Activated CD4-positive, CD25-positive, alpha-beta regulatory T cell treated with anti-CD3 and anti-CD28 coated beads, Interleukin-2, amount 50 U/mL, for 24 hours (primary cell): ENCODE data around the gene CLEC11A.
"Not testable (repeated sequence)": the region's sequence is repeated elsewhere in the genome, so short reads cannot be mapped to it uniquely, and the experiment has no call there.

ENCODE experiments used
- ATAC-seq, 2 donors: fragments of 150-1000 bp; cut with Tn5 transposase; one replicate each; pipeline ENCODE4 v1.10.0; 2021; ENCODE audit warnings: mild to moderate bottlenecking in 1 of 2, moderate library complexity in 1 of 2

CLEC11A gene

DNA sequence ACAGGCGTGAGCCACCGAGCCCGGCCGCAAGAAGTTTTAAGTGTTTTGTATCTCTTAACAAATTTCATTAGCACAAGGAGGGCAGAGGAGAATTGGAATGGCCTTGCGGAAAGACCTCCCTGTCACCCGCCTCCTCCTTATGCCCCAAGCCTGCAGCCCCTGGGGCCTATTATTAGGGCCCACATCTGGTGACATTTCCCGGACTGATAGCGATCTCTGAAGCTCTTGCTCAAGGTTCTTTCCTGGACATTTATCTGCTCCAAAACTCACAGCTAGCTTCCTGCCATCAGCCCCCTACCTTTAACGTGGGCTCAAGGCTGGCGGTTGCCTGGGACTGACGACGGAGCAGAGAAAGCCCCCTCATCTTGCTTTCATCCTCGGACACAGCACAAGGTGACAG lies 40.4 kb downstream of the CLEC11A start:
- ATAC-seq = not testable (repeated sequence)

DNA sequence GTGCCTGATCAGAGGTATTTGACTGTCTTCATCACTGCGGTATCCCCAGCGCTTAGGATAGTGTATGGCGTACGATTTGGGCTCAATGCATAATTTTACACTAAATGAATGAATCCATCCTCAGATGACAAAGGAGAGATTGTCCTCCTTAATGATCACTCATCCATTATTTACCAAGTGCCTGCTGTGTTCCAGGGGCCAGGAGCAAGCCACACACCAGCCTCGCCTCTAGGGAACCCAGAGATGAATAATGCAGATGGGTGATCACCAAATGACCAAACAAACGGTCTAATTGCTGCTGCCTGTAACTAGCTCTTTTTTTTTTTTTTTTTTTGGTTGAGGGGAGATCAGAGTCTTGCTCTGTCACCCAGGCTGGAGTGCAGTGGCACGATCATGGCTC lies 41.2 kb downstream of the CLEC11A start:
- ATAC-seq = no peak

DNA sequence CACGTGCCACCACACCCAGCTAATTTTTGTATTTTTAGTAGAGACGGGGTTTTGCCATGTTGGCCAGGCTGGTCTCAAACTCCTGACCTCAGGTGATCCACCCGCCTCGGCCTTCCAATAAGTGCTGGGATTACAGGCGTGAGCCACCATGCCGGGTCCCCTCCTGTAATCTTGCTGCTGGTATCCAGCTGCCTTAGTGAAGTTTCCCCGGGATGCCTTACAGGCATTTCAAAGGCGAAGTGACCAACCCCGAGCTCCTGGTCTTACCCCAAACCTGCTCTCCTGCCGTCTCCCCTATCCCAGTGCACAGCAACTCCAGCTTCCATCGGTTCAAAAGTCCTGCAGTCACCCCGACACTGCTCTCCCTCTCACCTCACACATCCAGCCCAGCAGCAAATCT lies 43.6 kb downstream of the CLEC11A start:
- not testable (repeated sequence) for ATAC-seq

DNA sequence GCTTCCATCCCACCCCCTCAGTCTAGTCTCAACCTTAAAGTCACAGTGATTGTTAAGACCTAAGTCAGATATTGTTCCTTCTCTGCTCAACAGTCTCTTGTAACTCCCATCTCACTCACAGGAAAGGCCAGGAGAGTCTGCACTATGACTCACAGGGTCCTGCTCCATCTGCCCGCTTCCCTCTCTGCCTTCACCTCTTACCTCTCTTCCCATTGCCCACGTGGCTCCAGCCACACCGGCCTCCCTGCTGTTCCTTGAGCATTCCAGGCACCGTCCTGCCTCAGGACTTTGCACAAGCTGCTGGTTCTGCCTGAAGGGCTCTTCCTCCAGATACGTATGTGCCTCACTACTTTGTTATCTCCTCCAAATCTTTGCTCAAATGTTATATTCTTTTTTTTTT lies 44.1 kb downstream of the CLEC11A start:
- not testable (repeated sequence) for ATAC-seq

DNA sequence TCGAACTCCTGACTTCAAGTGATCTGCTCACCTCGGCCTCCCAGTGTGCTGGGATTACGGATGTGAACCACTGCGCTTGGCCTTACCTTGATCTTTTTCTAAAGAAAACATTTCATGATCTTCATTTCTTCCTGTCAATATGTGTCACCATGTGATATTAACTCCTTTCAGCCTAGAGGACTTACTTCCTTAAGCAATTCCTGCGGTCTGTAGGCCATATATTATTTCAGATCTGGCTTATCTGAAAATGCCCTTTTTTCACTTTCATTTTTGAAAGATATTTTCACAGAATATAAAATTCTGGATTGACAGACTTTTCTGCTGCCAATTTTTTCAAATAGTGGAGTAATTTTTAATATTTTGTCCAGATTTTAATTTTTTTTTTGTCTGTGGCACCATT lies 45.1 kb downstream of the CLEC11A start:
- no peak for ATAC-seq

DNA sequence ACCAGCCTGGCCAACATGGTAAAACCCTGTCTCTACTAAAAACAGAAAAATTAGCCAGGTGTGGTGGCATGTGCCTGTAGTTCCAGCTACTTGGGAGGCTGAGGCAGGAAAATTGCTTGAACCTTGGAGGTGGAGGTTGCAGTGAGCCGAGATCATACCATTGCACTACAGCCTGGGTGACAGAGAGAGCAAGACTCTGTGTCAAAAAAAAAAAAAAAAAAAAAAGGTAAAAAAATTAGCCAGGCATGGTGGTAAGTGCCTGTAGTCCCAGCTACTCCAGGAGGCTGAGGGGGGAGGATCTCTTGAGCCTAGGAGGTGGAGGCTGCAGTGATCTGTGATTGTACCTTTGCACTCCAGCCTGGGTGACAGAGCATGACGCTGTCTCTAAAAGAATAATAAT lies 47.0 kb downstream of the CLEC11A start, which contains the start of gene GPR32:
Gene GPR32, plus strand, starts transcription at position 301 of the 400 bp plus-strand sequence. CDS start 137 bp downstream, outside the sequence.
- ATAC-seq = not testable (repeated sequence)

DNA sequence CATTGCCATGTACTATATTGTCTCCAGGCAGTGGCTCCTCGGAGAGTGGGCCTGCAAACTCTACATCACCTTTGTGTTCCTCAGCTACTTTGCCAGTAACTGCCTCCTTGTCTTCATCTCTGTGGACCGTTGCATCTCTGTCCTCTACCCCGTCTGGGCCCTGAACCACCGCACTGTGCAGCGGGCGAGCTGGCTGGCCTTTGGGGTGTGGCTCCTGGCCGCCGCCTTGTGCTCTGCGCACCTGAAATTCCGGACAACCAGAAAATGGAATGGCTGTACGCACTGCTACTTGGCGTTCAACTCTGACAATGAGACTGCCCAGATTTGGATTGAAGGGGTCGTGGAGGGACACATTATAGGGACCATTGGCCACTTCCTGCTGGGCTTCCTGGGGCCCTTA lies 47.7 kb downstream of the CLEC11A start:
- no peak for ATAC-seq

DNA sequence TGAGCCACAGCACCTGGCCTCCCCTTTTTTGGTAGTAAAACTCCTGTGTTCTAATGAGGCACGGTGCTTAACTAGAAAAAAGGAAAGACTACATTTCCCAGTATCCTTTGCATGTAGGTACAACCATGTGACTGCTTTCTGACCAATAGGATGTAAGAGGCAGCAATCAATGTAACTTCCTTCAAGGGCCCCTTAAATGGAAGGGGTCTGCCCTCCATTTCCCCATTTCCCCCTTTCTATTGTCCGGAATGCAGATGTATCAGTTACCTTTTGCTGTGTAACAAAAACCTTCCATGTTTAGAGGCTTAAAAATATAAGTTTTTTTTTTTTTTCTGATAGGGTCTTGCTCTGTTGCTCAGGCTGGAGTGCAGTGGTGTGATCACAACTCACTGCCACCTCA lies 49.3 kb downstream of the CLEC11A start:
- ATAC-seq = no peak

DNA sequence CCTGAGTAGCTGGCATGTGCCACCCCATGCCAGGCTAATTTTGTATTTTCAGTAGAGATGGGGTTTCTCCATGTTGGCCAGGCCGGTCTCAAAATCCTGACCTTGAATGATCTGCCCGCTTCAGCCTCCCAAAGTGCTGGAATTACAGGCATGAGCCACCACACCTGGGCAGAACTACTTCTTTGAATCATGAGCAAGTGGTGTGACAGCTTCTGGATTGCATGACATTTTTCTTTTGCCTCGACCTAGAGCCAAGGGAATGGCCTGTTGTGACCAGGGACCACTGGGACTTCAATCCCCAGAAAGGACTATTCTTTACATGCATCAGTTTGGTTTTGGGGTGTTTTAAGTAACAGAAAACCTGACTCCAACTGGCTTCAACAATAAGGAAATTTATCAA lies 49.7 kb downstream of the CLEC11A start:
- ATAC-seq = not testable (repeated sequence)

DNA sequence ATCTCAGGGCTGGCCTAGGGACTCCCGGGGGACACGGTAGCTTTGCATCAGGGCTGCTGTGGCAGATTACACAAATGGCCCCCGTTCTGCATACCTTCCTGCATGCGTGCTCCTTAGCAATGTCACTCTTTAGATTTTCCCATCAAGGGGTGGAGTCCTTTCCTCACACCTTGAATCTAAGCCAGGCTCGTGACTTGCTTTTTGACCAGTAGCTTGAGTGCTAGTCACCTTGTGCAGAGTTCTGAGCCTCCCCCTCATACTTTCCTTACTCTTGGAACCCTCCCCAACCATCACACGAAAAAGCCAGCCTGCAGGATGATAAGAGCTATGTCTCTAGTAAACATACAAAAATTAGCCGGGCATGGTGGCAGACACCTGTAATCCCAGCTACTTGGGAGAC lies 50.3 kb downstream of the CLEC11A start:
- ATAC-seq = not testable (repeated sequence)
